GM23338 (cell line): ENCODE data around the gene ATP7A. TPM values are rescaled to one million over a fixed set of nuclear protein-coding genes. Genes with fewer than 3 reads are reported as not detected.
"Not testable (repeated sequence)": the region's sequence is repeated elsewhere in the genome, so short reads cannot be mapped to it uniquely, and the experiment has no call there.

ENCODE experiments used
- ATAC-seq: fragments of 200-7000 bp; cut with Tn5 transposase; 3 replicates; pipeline ENCODE4 v1.9.1; 2020
- DNase-seq: peaks from one replicate; pipeline ENCODE4 v3.0.0-alpha.2; 2015; ENCODE audit warnings: low spot score
- H2AFZ ChIP-seq: fragments of 200-600 bp; sonication (generic); 2 replicates; pipeline ENCODE4 v1.8.0; 2016; ENCODE audit warnings: antibody characterized with exemption, mild to moderate bottlenecking, moderate library complexity
- H3F3A ChIP-seq: fragments of 200-600 bp; sonication (generic); replicated peaks from 2 replicates; pipeline ENCODE4 v1.8.0; 2017; ENCODE audit warnings: antibody characterized with exemption, mixed run types, low read depth
- H3K27ac ChIP-seq: fragments of 200-600 bp; sonication (generic); 2 replicates; pipeline ENCODE4 v1.6.1; 2016; ENCODE audit warnings: low read depth
- H3K27me3 ChIP-seq: fragments of 200-600 bp; sonication (generic); 2 replicates; pipeline ENCODE4 v1.8.0; 2016; ENCODE audit warnings: mild to moderate bottlenecking, mixed run types, moderate library complexity; ENCODE audit not compliant: insufficient read depth
- H3K36me3 ChIP-seq: fragments of 200-600 bp; sonication (generic); 2 replicates; pipeline ENCODE4 v1.8.0; 2016; ENCODE audit warnings: mild to moderate bottlenecking; ENCODE audit not compliant: insufficient read depth
- H3K4me1 ChIP-seq: fragments of 200-600 bp; sonication (generic); 2 replicates; pipeline ENCODE4 v1.8.0; 2016; ENCODE audit warnings: mild to moderate bottlenecking, moderate library complexity; ENCODE audit not compliant: insufficient read depth
- H3K4me2 ChIP-seq: fragments of 200-600 bp; sonication (generic); 2 replicates; pipeline ENCODE4 v1.7.1; 2017; ENCODE audit warnings: mixed run types
- H3K4me3 ChIP-seq: fragments of 200-600 bp; sonication (generic); 2 replicates; pipeline ENCODE4 v1.6.1; 2016; ENCODE audit warnings: mixed run types
- H3K79me2 ChIP-seq: fragments of 200-600 bp; sonication (generic); replicated peaks from 2 replicates; pipeline ENCODE4 v1.8.0; 2017; ENCODE audit warnings: mild to moderate bottlenecking; ENCODE audit not compliant: insufficient read depth
- H3K9me2 ChIP-seq: fragments of 200-600 bp; sonication (generic); 2 replicates; pipeline ENCODE4 v1.8.0; 2017; ENCODE audit not compliant: insufficient read depth
- H4K20me1 ChIP-seq: fragments of 200-600 bp; sonication (generic); replicated peaks from 2 replicates; pipeline ENCODE4 v1.8.0; 2017; ENCODE audit warnings: mild to moderate bottlenecking; ENCODE audit not compliant: insufficient read depth
- H3K27ac Mint-ChIP-seq: 2 replicates; pipeline ENCODE4 v1.8.0; 2020; ENCODE audit warnings: inconsistent platforms, mild to moderate bottlenecking, moderate library complexity, mixed read lengths
- H3K27me3 Mint-ChIP-seq: 3 replicates; pipeline ENCODE4 v1.8.0; 2022; ENCODE audit warnings: low read depth, mild to moderate bottlenecking, moderate library complexity, mixed read lengths, inconsistent platforms; ENCODE audit not compliant: insufficient read depth, poor library complexity
- H3K36me3 Mint-ChIP-seq: 3 replicates; pipeline ENCODE4 v1.8.0; 2021; ENCODE audit warnings: low read depth, mild to moderate bottlenecking, inconsistent platforms, moderate library complexity, mixed read lengths
- H3K4me1 Mint-ChIP-seq: 3 replicates; pipeline ENCODE4 v1.8.0; 2020; ENCODE audit warnings: mild to moderate bottlenecking, inconsistent platforms, mixed read lengths
- H3K4me3 Mint-ChIP-seq: 3 replicates; pipeline ENCODE4 v1.8.0; 2021; ENCODE audit warnings: moderate library complexity, mild to moderate bottlenecking, inconsistent platforms, mixed read lengths
- H3K9me3 Mint-ChIP-seq: 3 replicates; pipeline ENCODE4 v1.8.0; 2020; ENCODE audit warnings: moderate library complexity, mild to moderate bottlenecking, inconsistent platforms, mixed read lengths
- EZH2 ChIP-seq: fragments of 200-600 bp; sonication (generic); IDR thresholded peaks from one replicate; pipeline ENCODE4 v1.8.0; 2017; ENCODE audit warnings: antibody characterized with exemption, mild to moderate bottlenecking, low read depth; ENCODE audit not compliant: unreplicated experiment
- EZH2phosphoT487 ChIP-seq: fragments of 200-600 bp; sonication (generic); IDR thresholded peaks from one replicate; pipeline ENCODE4 v1.8.1; 2018; ENCODE audit warnings: antibody characterized with exemption; ENCODE audit not compliant: unreplicated experiment
- JUNB ChIP-seq: IDR thresholded peaks from one replicate; pipeline ENCODE4 v1.6.1; 2016; ENCODE audit warnings: antibody characterized with exemption; ENCODE audit not compliant: unreplicated experiment
- ZNF331 ChIP-seq: fragments of 250-450 bp; sonication (Bioruptor Pico); IDR thresholded peaks from 2 replicates; pipeline ENCODE4 v1.5.0; 2020; ENCODE audit warnings: low read depth, mild to moderate bottlenecking, moderate library complexity
- ZNF462 ChIP-seq: fragments of 250-450 bp; sonication (Bioruptor Pico); IDR thresholded peaks from 2 replicates; pipeline ENCODE4 v1.5.0; 2020; ENCODE audit warnings: mild to moderate bottlenecking, moderate library complexity
- polyA plus RNA-seq: library from polyadenylated mRNA; unstranded; fragments of >200 nt; fragmentation: Nextera tagmentation; extraction: Ambion mirVana; gene quantifications from 2 replicates; pipeline ENCODE4 v1.2.1, GENCODE V29; 2016
- total RNA-seq: library from RNA; depleted of rRNA; stranded (reverse); fragments of >200 nt; shearing (Covaris generic); gene quantifications from 2 replicates; pipeline ENCODE4 v1.2.3, GENCODE V29; 2014
- TF ChIP-seq, protein P1 (sequence below): IDR thresholded peaks from one replicate; pipeline ENCODE4 v1.6.1; 2018; ENCODE audit warnings: antibody characterized with exemption; ENCODE audit not compliant: unreplicated experiment

ATP7A gene
- total and polyA plus RNA-seq, 2 experiments from 2014 or later: 2.2 to 3.1 TPM

DNA sequence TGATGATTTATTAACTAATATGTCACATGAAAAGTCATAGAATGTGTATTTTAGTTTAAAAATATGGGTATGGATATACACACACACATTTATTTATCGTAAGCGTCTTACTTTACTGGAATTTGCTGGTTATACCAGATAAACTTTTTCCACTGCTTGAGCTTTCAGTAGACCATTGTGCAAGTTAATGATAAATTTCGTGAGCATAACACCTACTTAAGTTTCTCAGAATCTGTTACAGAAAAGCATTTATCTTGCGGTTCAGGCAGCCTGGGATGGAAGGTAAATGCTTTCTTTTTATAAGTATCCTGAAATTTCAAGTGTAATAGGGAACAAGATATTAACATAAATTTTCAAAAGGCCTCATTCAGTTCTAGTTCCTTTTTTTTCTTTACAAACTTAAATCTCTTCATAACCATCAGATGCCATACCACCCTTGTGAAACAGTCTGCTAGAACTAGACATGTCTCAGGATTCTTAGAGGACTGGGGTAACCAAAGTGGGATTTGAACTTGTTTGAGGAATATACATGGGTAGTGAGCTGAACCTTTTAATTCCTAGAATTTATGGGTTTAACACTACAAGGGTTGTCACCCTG is 27.7 kb downstream of the ATP7A start:
- Mint-ChIP-seq H3K27ac (no peak overlapping the region), H3K36me3 (no peaks in the 10 kb centered on the region), H3K9me3 (no peaks in the 10 kb centered on the region), H3K4me1 (no peaks in the 10 kb centered on the region), H3K27me3 (peaks cover 2% of the 10 kb centered on the region), H3K4me3 (no peak overlapping the region)
- H3K79me2 ChIP-seq: no peaks in the 10 kb centered on the region
- H3K4me3 ChIP-seq: no peak overlapping the region
- TF ChIP-seq EZH2phosphoT487: no peak
- ATAC-seq (no peak), DNase-seq (no peak)
- H3K9me2 ChIP-seq: no peaks in the 10 kb centered on the region
- H3K4me1 ChIP-seq: no peaks in the 10 kb centered on the region
- no peaks in the 10 kb centered on the region for H3F3A ChIP-seq
- no peaks in the 10 kb centered on the region for H3K36me3 ChIP-seq
- H4K20me1 ChIP-seq: no peaks in the 10 kb centered on the region
- H3K4me2 ChIP-seq: no peak overlapping the region
- no peaks in the 10 kb centered on the region for H3K27me3 ChIP-seq
- no peak overlapping the region for H2AFZ ChIP-seq
- no peak overlapping the region for H3K27ac ChIP-seq

DNA sequence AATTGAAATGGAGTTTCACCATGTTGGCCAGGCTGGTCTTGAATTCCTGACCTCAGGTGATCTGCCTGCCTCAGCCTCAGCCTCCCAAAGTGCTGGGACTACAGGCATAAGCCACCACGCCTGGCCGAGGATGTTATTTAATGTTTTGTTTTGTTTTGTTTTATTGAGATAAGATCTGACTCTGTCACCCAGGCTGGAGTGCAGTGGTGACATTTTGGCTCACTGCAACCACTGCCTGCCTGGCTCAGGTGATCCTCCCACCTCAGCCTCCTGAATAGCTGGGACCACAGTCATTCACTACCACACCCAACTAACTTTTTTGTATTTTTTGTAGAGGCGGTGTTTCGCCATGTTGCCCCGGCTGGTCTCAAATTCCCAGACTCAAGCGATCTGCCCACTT is 34.5 kb downstream of the ATP7A start:
- not testable (repeated sequence) for H4K20me1 ChIP-seq, H3K9me2 ChIP-seq, H3K36me3 Mint-ChIP-seq, H3K27ac Mint-ChIP-seq, H3K4me3 ChIP-seq, H2AFZ ChIP-seq, H3K79me2 ChIP-seq, H3K27ac ChIP-seq, H3K4me2 ChIP-seq, H3K4me1 Mint-ChIP-seq, H3K4me3 Mint-ChIP-seq, ATAC-seq, H3K36me3 ChIP-seq, H3K27me3 ChIP-seq, H3K9me3 Mint-ChIP-seq, H3K27me3 Mint-ChIP-seq, H3F3A ChIP-seq, H3K4me1 ChIP-seq, DNase-seq

DNA sequence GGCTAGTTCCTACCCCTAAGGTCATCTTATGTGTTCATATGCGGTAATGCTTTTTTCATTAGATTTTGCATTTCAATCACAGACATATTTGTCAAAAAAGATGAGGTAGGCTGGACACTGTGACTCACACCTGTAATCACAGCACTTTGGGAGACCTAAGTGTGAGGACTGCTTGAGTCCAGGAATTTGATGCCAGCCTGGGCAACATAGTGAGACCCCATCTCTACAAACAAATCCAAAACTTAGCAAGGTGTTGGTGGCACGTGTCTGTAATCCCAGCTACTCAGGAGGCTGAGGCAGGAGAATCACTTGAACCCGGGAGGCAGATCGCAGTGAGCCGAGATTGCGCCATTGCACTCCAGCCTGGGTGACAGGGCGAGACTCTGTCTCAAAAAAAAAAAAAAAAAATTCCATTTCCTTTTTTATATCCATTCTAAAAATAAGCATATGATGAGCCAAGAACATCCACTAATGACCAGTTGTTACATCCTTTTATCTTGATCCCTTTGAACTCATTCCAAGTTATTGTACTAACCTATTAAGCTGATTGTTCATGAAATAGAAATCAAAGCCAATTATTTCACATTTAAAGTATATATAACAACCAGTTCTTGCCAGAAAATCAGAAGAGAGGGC is 35.5 kb downstream of the ATP7A start:
- Mint-ChIP-seq H3K27me3 (peaks cover 2% of the 10 kb centered on the region), H3K4me3 (no peak overlapping the region), H3K9me3 (no peaks in the 10 kb centered on the region), H3K4me1 (no peaks in the 10 kb centered on the region), H3K27ac (no peak overlapping the region), H3K36me3 (no peaks in the 10 kb centered on the region)
- ATAC-seq (no peak), DNase-seq (no peak)
- H3K9me2 ChIP-seq: no peaks in the 10 kb centered on the region
- H3K4me2 ChIP-seq: no peak overlapping the region
- H3K27ac ChIP-seq: no peak overlapping the region
- H2AFZ ChIP-seq: no peak overlapping the region
- H3K79me2 ChIP-seq: no peaks in the 10 kb centered on the region
- H3K36me3 ChIP-seq: no peaks in the 10 kb centered on the region
- no peaks in the 10 kb centered on the region for H3K4me1 ChIP-seq
- no peaks in the 10 kb centered on the region for H3K27me3 ChIP-seq
- H4K20me1 ChIP-seq: no peaks in the 10 kb centered on the region
- no peaks in the 10 kb centered on the region for H3F3A ChIP-seq
- no peak overlapping the region for H3K4me3 ChIP-seq
- TF ChIP-seq, protein P1, sequence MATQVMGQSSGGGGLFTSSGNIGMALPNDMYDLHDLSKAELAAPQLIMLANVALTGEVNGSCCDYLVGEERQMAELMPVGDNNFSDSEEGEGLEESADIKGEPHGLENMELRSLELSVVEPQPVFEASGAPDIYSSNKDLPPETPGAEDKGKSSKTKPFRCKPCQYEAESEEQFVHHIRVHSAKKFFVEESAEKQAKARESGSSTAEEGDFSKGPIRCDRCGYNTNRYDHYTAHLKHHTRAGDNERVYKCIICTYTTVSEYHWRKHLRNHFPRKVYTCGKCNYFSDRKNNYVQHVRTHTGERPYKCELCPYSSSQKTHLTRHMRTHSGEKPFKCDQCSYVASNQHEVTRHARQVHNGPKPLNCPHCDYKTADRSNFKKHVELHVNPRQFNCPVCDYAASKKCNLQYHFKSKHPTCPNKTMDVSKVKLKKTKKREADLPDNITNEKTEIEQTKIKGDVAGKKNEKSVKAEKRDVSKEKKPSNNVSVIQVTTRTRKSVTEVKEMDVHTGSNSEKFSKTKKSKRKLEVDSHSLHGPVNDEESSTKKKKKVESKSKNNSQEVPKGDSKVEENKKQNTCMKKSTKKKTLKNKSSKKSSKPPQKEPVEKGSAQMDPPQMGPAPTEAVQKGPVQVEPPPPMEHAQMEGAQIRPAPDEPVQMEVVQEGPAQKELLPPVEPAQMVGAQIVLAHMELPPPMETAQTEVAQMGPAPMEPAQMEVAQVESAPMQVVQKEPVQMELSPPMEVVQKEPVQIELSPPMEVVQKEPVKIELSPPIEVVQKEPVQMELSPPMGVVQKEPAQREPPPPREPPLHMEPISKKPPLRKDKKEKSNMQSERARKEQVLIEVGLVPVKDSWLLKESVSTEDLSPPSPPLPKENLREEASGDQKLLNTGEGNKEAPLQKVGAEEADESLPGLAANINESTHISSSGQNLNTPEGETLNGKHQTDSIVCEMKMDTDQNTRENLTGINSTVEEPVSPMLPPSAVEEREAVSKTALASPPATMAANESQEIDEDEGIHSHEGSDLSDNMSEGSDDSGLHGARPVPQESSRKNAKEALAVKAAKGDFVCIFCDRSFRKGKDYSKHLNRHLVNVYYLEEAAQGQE: no peak
- no peak for TF ChIP-seq ZNF331
- no peak for TF ChIP-seq EZH2
- TF ChIP-seq EZH2phosphoT487: no peak
- TF ChIP-seq ZNF462: no peak
- TF ChIP-seq JUNB: no peak
